Stimulated activated CD4-positive, alpha-beta T cell treated with anti-CD3 and anti-CD28 coated beads, Interleukin-2, amount 100 ng/mL, for 48 hours (primary cell): ENCODE data around the gene DNM3.
A peak's percentile ranks its signal among the peaks of the same experiment; 100 is the strongest.

ENCODE experiments used
- DNase-seq, 2 donors: peaks; one replicate each; pipeline ENCODE4 v3.0.0-alpha.2; 2020

DNM3 gene

DNA sequence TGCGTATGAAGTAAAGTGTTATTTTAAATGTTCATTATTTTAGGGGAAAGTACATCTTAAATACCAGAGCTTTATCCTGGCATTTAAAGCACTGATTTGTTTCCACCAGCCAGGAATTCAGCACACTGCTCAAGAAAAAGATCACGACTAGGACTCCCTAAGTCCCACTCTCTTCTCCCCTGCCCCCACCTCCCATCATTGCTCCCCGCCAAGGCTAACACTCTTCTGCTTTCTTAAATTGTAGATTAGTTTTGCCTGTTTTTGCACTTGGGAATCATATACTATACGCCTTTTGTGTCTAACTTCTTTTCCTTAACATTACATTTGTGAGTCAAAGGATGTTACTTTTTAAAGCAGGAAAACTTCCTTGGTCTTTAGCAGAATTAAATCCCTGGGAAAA is 541.7 kb downstream of the DNM3 start:
- DNase-seq = no peak

GRCh38 chr1:172383536-172383935 is 542.2 kb downstream of the DNM3 start:
- no peak for DNase-seq

- DNase-seq = no peak
Measured at GRCh38 chr1:172384656-172385055, 543.4 kb downstream of the DNM3 start.

DNA sequence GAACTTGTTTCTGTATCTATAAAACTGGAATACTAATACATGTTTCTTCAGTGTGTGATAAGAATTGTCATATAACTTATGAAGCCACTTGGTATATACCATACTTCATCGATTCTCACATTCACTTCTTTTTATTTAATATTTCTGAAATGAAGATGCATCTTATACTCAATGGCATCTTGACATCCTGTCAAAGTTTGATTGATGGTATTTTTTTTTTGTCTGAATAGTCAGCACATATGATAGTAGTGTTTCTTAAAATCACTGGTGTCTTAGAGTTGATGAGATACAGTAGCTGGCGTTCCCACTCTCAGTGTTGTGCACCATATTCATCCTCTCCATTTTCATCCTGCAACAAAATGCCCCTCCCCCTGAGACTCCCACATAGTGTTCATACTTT is 544.7 kb downstream of the DNM3 start:
- no peak for DNase-seq

GRCh38 chr1:172388490-172388889 is 547.2 kb downstream of the DNM3 start:
- no peak for DNase-seq

GRCh38 chr1:172390301-172390682 is 549.0 kb downstream of the DNM3 start:
- DNase-seq = no peak

DNA sequence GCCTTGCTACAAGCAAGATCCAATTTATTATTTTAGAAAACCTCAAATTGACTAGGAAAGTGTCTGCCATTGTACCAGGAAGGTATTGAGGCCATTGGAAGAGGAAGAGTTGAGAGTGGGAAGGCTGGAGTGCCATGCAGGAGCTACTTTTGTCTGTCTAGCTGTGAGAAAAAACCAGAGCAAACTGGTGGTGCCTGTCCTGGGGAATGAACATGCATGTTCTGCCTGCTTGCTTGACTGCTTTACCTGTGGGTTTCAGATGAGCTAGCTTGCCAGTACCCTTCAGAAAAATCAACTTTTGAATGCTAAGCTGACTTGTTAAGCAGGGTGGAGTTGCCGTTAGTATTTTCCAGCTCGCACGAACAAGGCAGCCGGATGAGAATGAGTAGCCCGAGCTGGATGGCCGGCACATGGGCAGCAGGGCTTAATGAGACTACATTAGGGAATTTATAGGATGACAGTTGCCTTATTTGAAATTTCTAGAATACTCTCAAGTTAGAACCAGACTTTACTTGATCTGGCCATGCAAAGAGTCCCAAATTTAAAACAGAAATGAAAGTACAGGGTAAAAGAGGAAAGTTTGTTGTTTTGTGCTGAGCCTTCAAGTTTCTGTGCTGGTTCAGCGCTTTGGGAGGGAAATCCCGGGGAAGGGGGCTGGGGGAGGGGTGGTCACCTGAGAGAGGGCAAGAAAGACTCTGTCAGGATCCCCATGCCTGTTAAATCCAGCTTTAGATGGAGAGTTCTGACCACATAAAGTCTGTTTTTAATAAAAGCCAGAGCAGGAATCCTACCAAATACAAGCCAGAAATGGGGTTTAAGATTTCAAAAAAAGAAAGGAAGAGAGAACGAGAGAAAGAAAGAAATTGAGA is 549.6 kb downstream of the DNM3 start:
- no peak for DNase-seq

DNA sequence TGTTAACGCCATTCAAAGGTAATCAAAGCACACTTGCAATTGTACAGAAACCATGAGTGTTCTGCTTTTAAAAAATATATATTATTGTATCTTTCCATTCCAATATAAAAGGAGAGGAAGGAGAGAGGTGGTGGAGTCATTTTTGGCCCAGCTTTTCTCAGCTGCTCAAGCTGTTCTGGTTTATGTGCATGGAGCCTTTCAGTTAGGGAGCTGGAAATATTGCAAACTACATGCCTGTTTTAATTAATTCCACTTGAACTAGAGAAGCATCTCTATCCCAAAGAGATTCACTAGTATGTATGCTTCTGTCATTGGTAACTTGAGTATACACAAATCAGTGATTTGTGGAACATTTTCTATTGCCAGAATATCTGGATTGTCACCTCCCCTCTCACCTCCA is 550.7 kb downstream of the DNM3 start:
- no peak for DNase-seq

DNA sequence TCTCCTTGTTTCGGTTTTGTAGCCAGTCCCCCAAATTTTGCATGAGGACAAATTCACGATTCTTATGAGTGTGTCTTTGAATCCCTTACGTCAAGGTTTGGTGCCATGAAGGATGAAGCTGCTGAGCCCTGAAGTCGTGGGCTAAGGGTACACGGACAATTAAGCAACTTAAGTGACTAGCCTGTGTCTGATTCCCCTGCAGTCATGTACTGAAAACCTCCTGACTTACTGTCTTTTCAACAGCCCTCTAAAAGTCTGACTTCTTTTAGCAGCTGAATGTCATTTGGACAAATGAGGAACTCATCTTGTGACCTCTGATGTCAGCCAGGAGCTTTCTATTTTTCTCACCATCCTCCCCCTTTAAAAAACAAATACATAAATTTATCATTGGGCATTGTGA is 552.1 kb downstream of the DNM3 start:
- DNase-seq = no peak

DNA sequence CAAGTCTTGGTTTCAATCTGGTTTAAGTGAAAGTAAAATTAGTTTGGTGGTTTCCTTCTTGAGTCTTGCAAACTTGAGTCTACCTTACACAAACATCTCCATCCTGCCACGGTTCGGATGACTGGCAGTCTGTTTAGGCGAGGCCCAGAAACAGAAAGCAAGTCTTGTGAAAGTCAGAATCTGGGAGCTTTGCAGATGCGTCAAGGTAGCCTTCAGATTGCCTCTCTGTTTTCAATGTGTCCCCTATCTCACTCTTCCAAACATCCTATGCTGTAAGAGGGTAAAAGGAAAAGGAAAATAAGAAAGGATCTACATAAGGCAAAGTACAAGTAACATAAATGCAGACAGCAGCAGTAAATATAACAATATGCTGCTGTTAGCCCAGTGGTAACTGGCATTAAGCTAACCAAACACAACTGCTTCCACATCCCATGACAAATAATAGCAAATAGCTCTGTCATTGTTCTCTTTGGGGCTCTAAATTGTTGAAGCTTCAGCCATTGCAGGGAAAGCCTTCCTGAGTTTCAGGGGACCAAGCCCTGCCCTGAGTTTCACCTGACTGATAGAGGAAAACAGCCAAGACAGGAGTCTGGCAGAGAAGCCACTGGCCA is 552.9 kb downstream of the DNM3 start:
- DNase-seq = peak; percentile 50 to 51

- DNase-seq = no peak
Measured at GRCh38 chr1:172394811-172395210, 553.5 kb downstream of the DNM3 start.

GRCh38 chr1:172395576-172395975 is 554.3 kb downstream of the DNM3 start:
- no peak for DNase-seq

- no peak for DNase-seq
Measured at GRCh38 chr1:172397221-172397620, 555.9 kb downstream of the DNM3 start.

- DNase-seq = no peak
Measured at GRCh38 chr1:172397633-172398032, 556.3 kb downstream of the DNM3 start.

- no peak for DNase-seq
Measured at GRCh38 chr1:172398193-172398592, 556.9 kb downstream of the DNM3 start.

DNA sequence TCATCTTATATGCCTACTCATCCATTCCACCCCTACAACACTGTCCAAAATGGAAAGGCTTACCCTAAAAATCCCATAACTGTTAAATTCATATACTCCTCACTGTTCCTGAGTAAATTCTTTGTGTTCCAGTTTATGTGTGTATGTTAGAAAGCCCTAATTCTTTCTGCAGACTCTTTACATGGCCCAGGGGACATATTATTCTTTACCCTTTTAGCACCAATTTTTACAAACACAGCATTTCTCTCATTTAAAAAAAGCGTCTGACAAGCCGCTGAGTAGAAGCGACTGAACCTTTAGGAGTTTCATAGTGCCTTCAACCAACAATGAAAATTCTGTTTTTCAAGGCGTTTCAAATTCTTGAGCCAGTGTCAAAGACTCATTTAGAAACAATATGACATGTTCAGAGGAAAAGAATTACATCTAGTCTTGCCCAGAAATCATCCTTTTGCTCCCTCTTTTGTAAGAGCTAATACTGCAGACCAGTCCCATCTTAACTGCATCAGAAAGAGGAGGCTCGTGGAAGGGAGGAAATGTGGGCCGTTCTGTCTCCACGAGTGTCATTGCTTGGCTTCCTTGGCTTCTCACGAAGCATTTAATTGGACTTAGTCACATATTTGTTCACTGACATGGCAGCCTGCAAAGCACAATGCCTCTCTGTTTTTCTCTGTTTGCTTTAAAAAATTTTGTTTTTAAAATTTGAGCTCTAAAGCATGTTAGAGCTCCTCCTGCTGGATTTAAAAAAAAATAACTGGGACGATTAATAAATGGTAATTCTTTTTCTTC is 557.9 kb downstream of the DNM3 start:
- peak in 1 of 2 donors; percentile 19 for DNase-seq

DNA sequence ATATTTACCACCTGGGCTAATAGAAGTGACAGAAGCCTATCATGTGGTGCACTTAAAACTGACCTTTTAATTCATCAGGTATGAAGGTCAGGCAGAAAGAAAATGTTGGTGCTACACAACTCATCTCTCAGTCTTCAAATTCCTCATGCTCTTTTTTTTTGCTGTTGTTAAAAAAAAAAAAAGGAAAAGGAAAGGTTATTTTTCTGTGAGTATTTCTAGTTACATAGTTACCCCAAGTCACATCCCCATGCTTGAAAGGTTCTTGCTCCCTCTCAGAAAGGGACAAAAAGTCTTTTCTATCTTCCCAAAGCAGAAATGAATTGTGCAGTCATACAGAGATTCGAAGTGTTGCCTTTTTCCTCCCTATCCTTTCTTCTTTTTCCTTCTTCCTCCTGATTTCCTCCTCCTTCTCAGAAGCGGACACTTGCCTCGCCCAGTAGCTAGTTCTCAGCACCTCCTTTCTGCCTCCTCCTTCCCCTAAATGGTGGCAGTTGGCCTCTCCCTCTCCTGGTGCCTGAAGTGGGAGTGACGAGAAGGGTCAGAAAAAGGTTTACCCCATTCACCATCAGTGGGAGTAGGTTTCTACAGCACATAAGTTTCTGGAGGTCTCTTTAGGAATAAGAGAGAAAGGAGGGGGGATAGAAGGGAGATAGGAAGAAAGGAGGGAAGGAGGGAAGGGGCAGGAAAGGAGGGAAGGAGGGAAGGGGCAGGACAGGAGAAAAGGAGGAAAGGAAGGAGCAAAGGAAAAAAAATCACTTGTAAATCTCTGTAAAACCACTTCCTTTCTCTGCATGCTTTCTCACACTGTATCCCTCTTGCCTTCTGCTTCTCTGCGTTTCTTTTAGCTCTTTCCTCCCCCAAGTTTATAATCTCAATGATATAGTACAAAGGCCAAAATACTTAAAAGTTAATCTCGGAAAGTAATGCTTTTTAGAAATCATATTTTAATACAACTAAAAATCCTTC is 558.7 kb downstream of the DNM3 start:
- DNase-seq = no peak

DNA sequence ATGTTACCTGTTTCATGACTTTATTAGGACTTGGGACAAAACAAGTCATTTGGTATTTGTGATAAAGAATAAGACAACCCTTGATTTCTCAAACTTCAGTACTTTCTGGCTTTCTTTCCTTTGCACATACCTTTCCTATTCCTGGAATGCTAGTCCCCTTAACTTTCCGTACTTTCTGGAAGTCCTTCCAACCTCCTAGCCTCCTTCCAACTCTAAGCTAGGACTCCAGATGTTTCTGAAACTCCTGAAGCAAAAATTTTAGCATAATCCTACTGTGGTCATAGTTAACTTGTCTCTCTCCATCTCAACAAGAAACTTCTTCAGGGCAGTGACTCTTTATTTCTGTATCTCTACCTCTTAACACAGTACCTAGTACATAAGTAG is 559.4 kb downstream of the DNM3 start:
- no peak for DNase-seq

DNA sequence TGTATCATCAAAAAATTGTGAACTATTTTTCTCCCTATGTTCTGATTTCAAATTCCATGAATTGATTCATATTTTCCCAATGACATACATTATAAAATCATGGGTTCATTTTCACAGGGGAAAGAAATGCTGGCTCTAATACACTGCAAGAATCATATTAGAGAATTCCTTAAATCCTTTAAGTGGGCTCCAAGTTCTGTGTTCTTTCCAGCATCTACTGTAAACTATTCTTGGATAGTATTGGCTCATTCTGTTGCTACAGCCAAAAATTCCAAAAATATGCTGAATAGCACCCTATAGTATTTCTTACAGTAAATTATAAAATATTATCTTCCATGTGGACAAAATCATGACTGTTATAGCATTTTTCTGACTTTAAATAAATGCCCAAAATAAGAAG is 560.2 kb downstream of the DNM3 start:
- DNase-seq = no peak

GRCh38 chr1:172401892-172402291 is 560.6 kb downstream of the DNM3 start:
- no peak for DNase-seq

- no peak for DNase-seq
Measured at GRCh38 chr1:172402878-172403569, 561.7 kb downstream of the DNM3 start.

DNA sequence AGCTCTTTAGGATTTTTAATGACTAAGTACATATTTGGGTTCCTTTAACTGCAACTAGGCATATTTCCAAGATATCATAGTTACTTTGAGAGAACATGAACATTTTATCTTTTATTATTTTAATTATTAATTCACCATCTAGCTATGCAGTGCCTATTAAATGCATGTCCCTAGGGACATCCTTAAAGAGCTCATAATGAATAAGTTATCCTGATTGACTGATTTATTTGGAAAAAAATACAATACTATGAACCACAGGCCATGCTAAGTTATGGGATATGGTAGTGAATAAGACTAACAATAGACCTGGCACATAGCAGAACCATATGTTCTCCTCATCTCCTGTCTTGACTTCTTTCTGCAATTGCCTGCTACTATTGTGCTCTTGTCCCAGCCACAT is 562.8 kb downstream of the DNM3 start:
- DNase-seq = no peak
